Upper lobe of right lung (tissue), 1 donor: ENCODE data around the gene GRM1. TPM values are rescaled to one million over a fixed set of nuclear protein-coding genes. Genes with fewer than 3 reads are reported as not detected.

Experiments used
- ATAC-seq: fragments of 200-7000 bp; cut with Tn5 transposase; one replicate; pipeline ENCODE4 v1.9.1; 2020; ENCODE audit warnings: mild to moderate bottlenecking, moderate library complexity
- DNase-seq: peaks from one replicate; pipeline ENCODE4 v3.0.0-alpha.2; 2020
- H3K27ac ChIP-seq: fragments of 200-600 bp; one replicate; pipeline ENCODE4 v1.8.0; 2022
- H3K27me3 ChIP-seq: fragments of 200-600 bp; one replicate; pipeline ENCODE4 v1.8.0; 2022; ENCODE audit warnings: mild to moderate bottlenecking
- H3K36me3 ChIP-seq: fragments of 200-600 bp; one replicate; pipeline ENCODE4 v1.8.0; 2022
- H3K4me1 ChIP-seq: fragments of 200-600 bp; one replicate; pipeline ENCODE4 v1.8.0; 2022
- H3K4me3 ChIP-seq: fragments of 200-600 bp; one replicate; pipeline ENCODE4 v1.8.0; 2022; ENCODE audit warnings: mild to moderate bottlenecking
- H3K9me3 ChIP-seq: fragments of 200-600 bp; one replicate; pipeline ENCODE4 v1.8.0; 2022
- CTCF ChIP-seq: fragments of 200-600 bp; IDR thresholded peaks from one replicate; pipeline ENCODE4 v1.8.0; 2022; ENCODE audit warnings: antibody characterized with exemption
- intact Hi-C: fragments of 100-400 bp; cut with DNase I; formaldehyde crosslinking; loops from one replicate; pipeline ENCODE4 v1.11.0; 2022
- total RNA-seq: library from RNA; stranded (reverse); fragmentation: NEBNext Ultra II Directional; extraction: Animal tissue kit (Norgen Biotek cat#: 25700); gene quantifications from one replicate; pipeline ENCODE4 v1.2.1, GENCODE V29; 2021
- donor health status: DM: no; HTN: yes; CAD: no; lungs with severe emphysema.

GRM1 gene
- total RNA-seq, 1 donor from 2014 or later: 0.09 TPM

GRCh38 chr6:146169872-146170271 is 141.0 kb downstream of the GRM1 start:
- ATAC-seq (no peak), DNase-seq (no peak)
- no peak for TF ChIP-seq CTCF
- H3K4me3 ChIP-seq: no peak overlapping the region
- H3K27me3 ChIP-seq: no peaks in the 10 kb centered on the region
- no peak overlapping the region for H3K27ac ChIP-seq
- no peaks in the 10 kb centered on the region for H3K9me3 ChIP-seq
- no peaks in the 10 kb centered on the region for H3K4me1 ChIP-seq
- no peaks in the 10 kb centered on the region for H3K36me3 ChIP-seq
- intact Hi-C loops: no loop called here

GRCh38 chr6:146177785-146178184 is 148.9 kb downstream of the GRM1 start:
- H3K9me3 ChIP-seq: no peaks in the 10 kb centered on the region
- no peak overlapping the region for H3K27ac ChIP-seq
- H3K4me3 ChIP-seq: no peak overlapping the region
- no peak for DNase-seq
- no peaks in the 10 kb centered on the region for H3K4me1 ChIP-seq
- no peaks in the 10 kb centered on the region for H3K36me3 ChIP-seq
- TF ChIP-seq CTCF: no peak
- intact Hi-C loops: no loop called here
- no peaks in the 10 kb centered on the region for H3K27me3 ChIP-seq
- ATAC-seq: no peak

GRCh38 chr6:146183831-146184230 is 155.0 kb downstream of the GRM1 start:
- Histone ChIP-seq H3K4me1 (no peaks in the 10 kb centered on the region), H3K9me3 (no peaks in the 10 kb centered on the region), H3K27me3 (no peaks in the 10 kb centered on the region), H3K27ac (no peak overlapping the region), H3K4me3 (no peak overlapping the region), H3K36me3 (no peaks in the 10 kb centered on the region)
- no peak for TF ChIP-seq CTCF
- DNase-seq (no peak), ATAC-seq (no peak)
- intact Hi-C loops: no loop called here

- no peak for ATAC-seq
- no peak for TF ChIP-seq CTCF
- no peak for DNase-seq
- H3K36me3 ChIP-seq: no peaks in the 10 kb centered on the region
- no peak overlapping the region for H3K4me3 ChIP-seq
- H3K4me1 ChIP-seq: no peaks in the 10 kb centered on the region
- no peak overlapping the region for H3K27ac ChIP-seq
- no peaks in the 10 kb centered on the region for H3K9me3 ChIP-seq
- intact Hi-C loops: no loop called here
- H3K27me3 ChIP-seq: no peaks in the 10 kb centered on the region
Measured at GRCh38 chr6:146184701-146185100, 155.8 kb downstream of the GRM1 start.

- no peak for TF ChIP-seq CTCF
- H3K27ac ChIP-seq: no peak overlapping the region
- H3K4me3 ChIP-seq: no peak overlapping the region
- DNase-seq (no peak), ATAC-seq (no peak)
- intact Hi-C loops: no loop called here
- H3K4me1 ChIP-seq: no peaks in the 10 kb centered on the region
- H3K27me3 ChIP-seq: no peaks in the 10 kb centered on the region
- no peaks in the 10 kb centered on the region for H3K36me3 ChIP-seq
- H3K9me3 ChIP-seq: no peaks in the 10 kb centered on the region
Measured at GRCh38 chr6:146189131-146189530, 160.3 kb downstream of the GRM1 start.

- H3K9me3 ChIP-seq: no peaks in the 10 kb centered on the region
- no peaks in the 10 kb centered on the region for H3K4me1 ChIP-seq
- H3K36me3 ChIP-seq: no peaks in the 10 kb centered on the region
- H3K4me3 ChIP-seq: no peak overlapping the region
- intact Hi-C loops: no loop called here
- H3K27ac ChIP-seq: no peak overlapping the region
- DNase-seq (no peak), ATAC-seq (no peak)
- H3K27me3 ChIP-seq: no peaks in the 10 kb centered on the region
- TF ChIP-seq CTCF: no peak
Measured at GRCh38 chr6:146190581-146190980, 161.7 kb downstream of the GRM1 start.
